NK-92 (cell line): Measurements from ENCODE around the gene LRRC7.
"Not testable (repeated sequence)": the region's sequence is repeated elsewhere in the genome, so short reads cannot be mapped to it uniquely, and the experiment has no call there.

ENCODE experiments used
- DNase-seq: peaks from one replicate; lab custom pipeline; 2025; ENCODE audit not compliant: unreplicated experiment; lab: John Stamatoyannopoulos, UW

LRRC7 gene

GRCh38 chr1:69947837-69948236, 380.1 kb downstream of the LRRC7 start:
- no peak for DNase-seq

DNA sequence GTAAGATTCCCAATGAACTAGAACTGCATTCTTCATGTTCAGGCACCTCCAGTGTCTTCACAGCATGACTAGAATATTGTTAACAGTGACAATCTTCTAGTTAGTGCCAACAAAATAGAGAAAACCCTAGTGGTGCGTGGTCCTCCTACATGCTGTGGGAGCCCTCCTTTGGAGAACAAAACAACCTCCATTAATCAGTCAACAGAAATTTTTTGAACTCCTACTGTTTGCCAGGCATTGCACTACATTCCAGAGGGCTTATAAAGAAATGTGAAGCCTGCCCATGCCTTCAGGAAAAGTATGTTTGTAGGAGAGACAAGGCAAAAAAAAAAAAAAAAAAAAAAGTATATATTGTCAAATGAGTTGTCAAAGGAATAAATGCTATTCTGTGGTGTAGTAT, 385.0 kb downstream of the LRRC7 start:
- DNase-seq = no peak

GRCh38 chr1:69962452-69962851, 394.7 kb downstream of the LRRC7 start:
- DNase-seq = not testable (repeated sequence)

- DNase-seq = no peak
These were observed 399.6 kb downstream of the LRRC7 start for GRCh38 chr1:69967245-69967766.

DNA sequence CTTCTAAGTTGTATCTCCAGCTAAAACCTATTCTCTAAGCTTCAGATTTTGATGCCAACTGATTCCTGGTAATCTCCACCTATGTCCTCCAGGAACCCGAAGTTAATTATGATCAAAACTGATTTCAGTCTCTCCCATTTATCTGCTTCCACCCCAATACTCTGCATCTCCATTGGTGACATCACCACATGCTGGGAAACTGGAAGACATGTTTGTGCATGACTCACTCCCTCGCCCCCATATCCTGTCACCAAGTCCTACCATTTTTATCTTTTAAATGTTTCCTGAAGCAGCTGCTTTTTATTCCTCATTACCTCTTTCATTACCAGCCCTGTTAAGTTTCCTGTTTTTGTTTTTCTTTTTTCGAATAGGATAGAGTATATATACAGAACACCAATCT, 409.2 kb downstream of the LRRC7 start:
- no peak for DNase-seq

DNA sequence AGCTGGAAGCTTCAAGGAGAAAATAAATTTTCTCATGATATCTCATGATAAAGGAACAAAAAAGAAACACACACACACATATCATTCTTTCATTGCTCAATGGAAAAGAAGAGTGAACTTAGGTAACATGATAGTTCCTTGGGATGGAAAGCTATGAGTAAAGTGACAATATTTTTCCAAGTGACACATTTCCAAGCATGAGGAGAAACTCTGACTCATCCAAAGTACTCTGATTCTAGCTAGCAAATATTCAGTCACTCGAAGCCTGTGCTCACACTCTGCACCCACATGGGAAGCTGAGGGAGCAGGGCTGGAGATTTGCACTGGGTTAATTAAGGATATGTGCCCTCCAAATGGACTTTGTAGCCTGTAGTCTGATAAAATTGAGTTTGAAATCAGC, 415.3 kb downstream of the LRRC7 start:
- DNase-seq = no peak

DNA sequence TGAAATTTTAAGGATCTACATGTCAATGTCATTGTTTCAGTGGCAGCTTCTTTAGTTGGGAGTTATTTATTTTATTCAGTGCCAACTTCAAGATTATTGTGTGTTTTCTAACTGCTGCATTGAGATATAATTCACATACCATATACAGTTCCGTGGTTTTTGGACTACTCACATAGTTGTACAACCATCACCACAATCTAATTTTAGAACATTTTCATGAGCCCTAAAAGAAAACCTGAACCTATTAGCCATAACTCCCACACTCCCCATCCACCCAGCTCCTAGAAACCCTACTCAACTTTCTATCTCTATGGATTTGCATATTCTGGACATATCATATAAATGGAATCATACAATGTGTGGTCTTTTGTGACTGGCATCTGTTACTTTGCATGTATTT, 417.7 kb downstream of the LRRC7 start:
- DNase-seq = no peak

GRCh38 chr1:69985901-69986439, 418.2 kb downstream of the LRRC7 start:
- no peak for DNase-seq

DNA sequence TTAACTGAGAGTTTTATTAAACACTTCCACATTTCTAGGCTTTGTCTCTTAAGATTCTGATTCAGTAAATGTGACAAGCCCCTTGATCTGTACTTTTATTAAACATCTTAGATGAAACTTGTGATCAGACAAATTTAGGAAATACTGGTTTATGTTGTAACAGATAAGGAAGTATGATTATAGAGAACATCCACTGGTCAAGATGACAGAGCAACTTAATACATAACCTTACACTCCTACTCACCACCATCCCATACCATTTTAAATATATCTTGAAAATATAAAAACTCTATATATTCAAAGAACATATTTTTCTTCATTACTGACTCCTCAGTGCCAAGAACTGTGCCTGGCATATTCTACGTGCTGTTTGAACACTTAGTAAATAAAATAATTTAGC, 420.2 kb downstream of the LRRC7 start:
- no peak for DNase-seq

GRCh38 chr1:69991644-69992043, 423.9 kb downstream of the LRRC7 start:
- no peak for DNase-seq

GRCh38 chr1:69992594-69992993, 424.9 kb downstream of the LRRC7 start:
- DNase-seq = no peak

DNA sequence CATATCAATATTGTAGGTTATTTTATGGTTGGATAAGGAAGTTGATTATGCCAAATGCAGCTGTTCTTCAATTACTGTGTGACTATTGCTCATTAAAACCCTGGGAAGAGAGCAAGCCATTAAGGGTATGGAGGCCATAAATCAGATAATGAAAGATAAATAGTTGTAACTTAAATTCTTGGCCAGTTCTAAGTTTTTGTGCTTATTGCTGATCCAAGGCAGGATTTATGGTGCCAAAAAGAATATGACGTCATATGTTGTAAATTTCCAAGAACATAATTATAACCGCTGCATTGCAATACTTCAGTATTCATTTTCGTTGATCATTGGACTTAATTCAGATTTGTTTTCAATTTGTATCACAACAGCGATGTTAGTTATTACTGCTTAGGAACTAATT, 426.1 kb downstream of the LRRC7 start:
- no peak for DNase-seq

GRCh38 chr1:69994241-69994640, 426.5 kb downstream of the LRRC7 start:
- DNase-seq = no peak

DNA sequence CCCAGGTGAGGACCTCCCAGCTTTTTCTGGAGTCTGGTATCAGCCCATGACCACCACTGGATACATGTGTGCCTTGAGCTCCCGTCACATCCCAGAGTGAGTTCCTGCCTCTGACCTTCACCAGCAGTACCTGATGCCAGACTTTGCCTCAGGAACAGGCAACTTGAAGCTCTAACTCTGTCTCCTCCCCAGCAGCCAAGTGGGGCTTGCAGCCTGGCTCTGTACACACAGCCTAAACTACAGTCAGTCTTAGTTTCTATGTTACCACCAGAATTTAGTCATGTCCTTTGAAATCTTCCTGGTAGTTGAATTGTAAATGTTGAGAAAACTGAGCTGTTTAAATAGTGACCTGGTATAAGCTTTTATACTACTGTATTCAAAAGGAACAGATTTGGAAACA, 431.1 kb downstream of the LRRC7 start:
- DNase-seq = no peak

DNA sequence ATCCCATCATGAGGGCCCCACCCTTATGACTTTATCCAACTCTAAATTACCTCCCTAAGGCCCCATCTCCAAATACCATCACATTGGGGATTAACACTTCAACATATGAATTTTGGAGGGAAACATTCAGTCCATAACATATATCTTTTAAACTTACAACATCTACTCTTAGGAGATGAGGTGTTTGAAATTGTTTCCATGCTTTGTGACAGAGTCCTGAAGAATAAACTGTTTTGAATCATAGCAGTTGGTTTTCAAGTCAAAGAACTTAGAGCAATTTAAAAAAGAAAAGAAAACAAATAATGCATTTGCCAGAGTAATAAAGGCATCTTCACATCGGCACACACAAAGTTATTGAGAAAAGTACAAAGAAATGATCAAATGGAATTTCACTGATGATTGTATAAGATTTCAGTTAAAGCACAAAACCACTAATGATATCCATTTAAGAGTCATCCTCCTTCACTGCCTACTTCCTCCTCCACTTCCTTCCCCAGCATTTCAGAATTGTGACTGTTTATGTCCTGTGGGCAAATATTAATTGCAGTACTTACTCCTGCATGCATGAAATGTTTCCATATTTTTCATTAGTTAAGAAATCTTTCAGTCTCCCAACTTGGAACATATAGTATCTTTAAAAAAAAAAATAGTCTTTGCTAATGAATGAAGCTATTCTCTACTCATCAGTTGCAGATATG, 435.6 kb downstream of the LRRC7 start:
- DNase-seq = no peak

DNA sequence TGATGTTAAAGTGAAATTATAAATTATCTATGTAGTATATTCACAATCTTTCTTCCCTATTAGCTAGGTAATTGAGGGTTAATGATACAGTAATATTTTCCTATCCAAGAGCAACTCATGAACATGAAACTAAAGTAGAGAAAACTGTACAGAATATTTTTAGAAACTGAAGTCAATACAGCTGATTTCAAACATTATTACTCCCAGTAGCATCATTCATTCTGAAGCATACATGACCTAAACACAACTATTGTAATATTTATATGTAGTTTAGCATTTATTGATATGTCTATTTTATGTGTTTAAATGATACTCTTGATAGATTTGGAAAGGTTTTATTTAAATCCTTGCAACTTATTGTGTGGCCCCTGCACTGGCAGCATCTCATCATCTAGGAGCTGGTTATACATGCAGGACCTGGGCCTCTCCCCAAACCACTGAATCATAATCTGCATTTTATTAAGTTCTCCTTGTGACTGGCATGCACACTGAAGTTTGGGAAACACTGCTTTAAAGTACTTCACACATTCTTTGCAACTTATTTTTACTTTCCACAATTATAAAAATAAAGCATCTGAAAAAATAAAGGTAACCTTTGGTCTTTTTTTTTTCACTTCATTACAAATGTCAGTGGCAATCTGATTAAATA, 437.8 kb downstream of the LRRC7 start:
- no peak for DNase-seq

- DNase-seq = no peak
These were observed 440.9 kb downstream of the LRRC7 start for GRCh38 chr1:70008660-70009059.

- no peak for DNase-seq
These were observed 450.0 kb downstream of the LRRC7 start for GRCh38 chr1:70017770-70018169.

GRCh38 chr1:70024272-70024671, 456.6 kb downstream of the LRRC7 start:
- DNase-seq = no peak

DNA sequence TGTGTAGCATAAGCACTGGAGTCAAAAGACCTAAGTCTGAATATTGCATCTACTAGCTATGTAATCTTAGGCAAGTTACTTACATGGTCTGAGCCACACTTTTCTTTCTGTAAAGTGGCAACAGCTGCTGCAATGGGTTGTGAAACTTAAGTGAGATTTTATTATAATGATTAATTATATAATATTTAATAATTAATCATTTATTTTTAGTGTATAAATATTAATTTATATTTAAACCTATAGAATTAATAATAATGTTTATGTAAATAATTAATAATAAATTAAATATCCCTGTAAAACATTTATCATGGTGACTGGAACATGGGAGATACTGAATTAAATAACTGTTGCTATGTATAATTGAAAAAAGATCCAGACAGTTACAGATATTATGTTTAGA, 457.3 kb downstream of the LRRC7 start:
- DNase-seq = no peak

GRCh38 chr1:70025846-70026245, 458.1 kb downstream of the LRRC7 start:
- no peak for DNase-seq

- no peak for DNase-seq
These were observed 465.6 kb downstream of the LRRC7 start for GRCh38 chr1:70033266-70033873.
